Cardiac muscle cell (in vitro differentiated cells and primary cell): Measurements from ENCODE around the gene DNMT3B. TPM values are rescaled to one million over a fixed set of nuclear protein-coding genes. Genes with fewer than 3 reads are reported as not detected.

ENCODE experiments used
- DNase-seq, 2 donors: peaks; one replicate each; pipeline versions ENCODE4 v3.0.0 to v3.0.0-alpha.2; 2010 to 2017; ENCODE audit warnings: low read depth in 1 of 2, low spot score in 1 of 2
- H3K27ac ChIP-seq: fragments of 200-600 bp; sonication (generic); 2 replicates; pipeline ENCODE4 v1.5.1; 2016
- H3K27me3 ChIP-seq: fragments of 200-600 bp; sonication (generic); 2 replicates; pipeline ENCODE4 v1.6.0; 2016; ENCODE audit warnings: control low read depth
- H3K36me3 ChIP-seq: fragments of 200-600 bp; sonication (generic); 2 replicates; pipeline ENCODE4 v1.5.1; 2016; ENCODE audit warnings: control low read depth
- H3K4me1 ChIP-seq: fragments of 200-600 bp; sonication (generic); 2 replicates; pipeline ENCODE4 v1.8.1; 2017; ENCODE audit warnings: low read depth, mild to moderate bottlenecking, mixed run types
- H3K4me3 ChIP-seq: fragments of 200-600 bp; sonication (generic); 2 replicates; pipeline ENCODE4 v1.5.1; 2016; ENCODE audit warnings: mild to moderate bottlenecking
- H3K9me3 ChIP-seq: fragments of 200-600 bp; sonication (generic); 2 replicates; pipeline ENCODE4 v1.5.1; 2017; ENCODE audit warnings: low read depth, mild to moderate bottlenecking, control low read depth
- CTCF ChIP-seq: IDR thresholded peaks from 2 replicates; pipeline ENCODE4 v1.5.1; 2012; ENCODE audit warnings: low read depth, mild to moderate bottlenecking, low read length
- polyA plus RNA-seq: library from polyadenylated mRNA; unstranded; fragments of >200 nt; fragmentation: Nextera tagmentation; extraction: Ambion mirVana; gene quantifications from 2 replicates; pipeline ENCODE4 v1.2.1, GENCODE V29; 2016
- total RNA-seq: library from RNA; depleted of rRNA; stranded (reverse); fragments of >200 nt; gene quantifications from 2 replicates; pipeline ENCODE4 v1.2.3, GENCODE V29; 2016

DNMT3B gene
- total and polyA plus RNA-seq, 2 experiments from 2014 or later: 10.2 to 24.3 TPM

DNA sequence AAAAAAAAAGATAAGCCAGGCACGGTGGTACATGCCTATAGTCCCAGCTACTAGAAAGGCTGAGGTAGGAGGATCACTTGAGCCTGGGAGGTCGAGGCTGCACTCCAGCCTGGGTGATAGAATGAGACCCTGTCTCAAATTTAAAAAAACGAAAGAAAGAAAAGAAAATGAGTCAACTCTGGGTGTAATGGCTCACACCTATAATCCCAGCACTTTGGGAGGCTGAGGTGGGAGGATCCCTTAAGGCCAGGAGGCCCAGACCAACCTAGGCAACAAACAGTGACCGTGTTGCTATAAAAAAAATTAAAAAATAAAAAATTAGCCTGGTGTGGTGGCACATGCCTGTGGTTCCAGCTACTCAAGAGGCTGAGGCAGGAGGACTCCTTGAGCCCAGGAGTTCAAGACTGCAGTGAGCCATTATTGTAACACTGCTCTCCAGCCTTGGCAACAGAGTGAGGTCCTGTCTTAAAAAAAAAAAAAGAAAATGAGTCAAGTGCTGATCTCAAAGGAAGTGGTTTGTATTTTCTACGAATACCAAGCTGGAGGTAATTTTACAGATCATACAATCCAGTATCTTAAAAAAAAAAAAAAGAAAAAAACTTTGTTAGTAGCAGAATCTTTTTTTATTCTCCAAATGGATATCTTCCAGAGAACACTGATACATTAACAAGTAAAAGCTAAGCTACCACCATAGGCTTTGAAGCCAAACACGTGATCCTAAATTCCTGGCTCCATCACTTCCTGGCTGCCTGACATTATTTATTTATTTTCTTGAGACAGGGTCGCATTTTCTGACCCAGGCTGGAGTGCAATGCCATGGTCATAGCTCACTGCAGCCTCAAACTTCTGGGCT lies 24.6 kb upstream of the DNMT3B start:
- TF ChIP-seq CTCF: no peak
- no peak overlapping the region for H3K4me3 ChIP-seq
- no peaks in the 10 kb centered on the region for H3K27me3 ChIP-seq
- no peaks in the 10 kb centered on the region for H3K9me3 ChIP-seq
- no peaks in the 10 kb centered on the region for H3K36me3 ChIP-seq
- H3K4me1 ChIP-seq: no peaks in the 10 kb centered on the region
- no peak overlapping the region for H3K27ac ChIP-seq
- DNase-seq: peak in 1 of 2 donors; percentile 71

GRCh38 chr20:32741151-32741550 lies 21.0 kb upstream of the DNMT3B start:
- Histone ChIP-seq H3K9me3 (no peaks in the 10 kb centered on the region), H3K36me3 (no peaks in the 10 kb centered on the region), H3K27me3 (no peaks in the 10 kb centered on the region), H3K4me1 (no peaks in the 10 kb centered on the region), H3K4me3 (no peak overlapping the region), H3K27ac (no peak overlapping the region)
- no peak for TF ChIP-seq CTCF
- DNase-seq: no peak

DNA sequence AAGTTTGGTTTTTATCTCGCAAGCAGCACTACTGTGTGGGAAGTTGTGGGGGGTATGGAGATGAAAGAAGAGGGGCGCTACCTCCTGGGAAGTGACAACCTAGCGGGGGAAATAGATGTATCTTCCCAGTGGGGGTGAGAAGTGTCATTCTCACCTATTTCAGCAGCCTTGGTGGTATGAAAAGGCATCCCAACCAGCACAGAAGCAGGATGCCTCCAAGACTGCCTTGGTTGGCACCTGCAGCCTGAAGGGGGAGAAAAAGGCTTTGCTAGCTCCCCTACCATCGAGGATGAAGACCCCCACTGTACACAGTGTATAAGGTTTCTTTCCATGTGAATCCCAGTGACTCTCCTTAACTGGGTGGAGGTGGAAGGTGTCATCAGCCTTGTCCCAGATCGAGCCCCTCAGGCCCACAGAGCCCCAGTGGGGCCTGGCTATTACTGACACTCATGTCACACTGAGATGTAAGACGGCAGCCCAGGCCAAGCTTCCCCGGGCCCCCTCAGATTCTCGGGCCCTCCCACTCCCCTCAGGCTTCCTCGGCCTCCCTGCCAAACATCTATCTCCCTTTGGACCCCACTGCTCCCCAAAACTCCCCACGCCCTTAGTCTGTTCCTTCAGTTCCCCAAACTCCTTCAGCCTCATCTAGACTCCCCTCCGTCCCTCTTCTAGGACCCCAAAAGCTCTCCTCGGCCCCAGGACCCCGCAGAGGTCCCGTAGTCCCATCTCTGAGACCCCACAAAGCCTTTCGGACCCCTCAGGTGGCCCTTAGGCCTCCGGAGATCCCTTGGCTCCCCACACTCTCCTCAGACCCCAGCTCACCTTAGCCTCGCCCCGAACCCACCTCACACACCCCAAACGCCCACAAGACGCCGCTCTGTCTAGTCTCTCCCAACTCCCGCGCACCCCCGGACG lies 19.6 kb upstream of the DNMT3B start:
- Histone ChIP-seq H3K27me3 (no peaks in the 10 kb centered on the region), H3K27ac (peak overlapping the region; percentile 77), H3K4me3 (peak overlapping the region; percentile 66), H3K9me3 (no peaks in the 10 kb centered on the region), H3K4me1 (no peaks in the 10 kb centered on the region), H3K36me3 (no peaks in the 10 kb centered on the region)
- no peak for DNase-seq
- no peak for TF ChIP-seq CTCF

DNA sequence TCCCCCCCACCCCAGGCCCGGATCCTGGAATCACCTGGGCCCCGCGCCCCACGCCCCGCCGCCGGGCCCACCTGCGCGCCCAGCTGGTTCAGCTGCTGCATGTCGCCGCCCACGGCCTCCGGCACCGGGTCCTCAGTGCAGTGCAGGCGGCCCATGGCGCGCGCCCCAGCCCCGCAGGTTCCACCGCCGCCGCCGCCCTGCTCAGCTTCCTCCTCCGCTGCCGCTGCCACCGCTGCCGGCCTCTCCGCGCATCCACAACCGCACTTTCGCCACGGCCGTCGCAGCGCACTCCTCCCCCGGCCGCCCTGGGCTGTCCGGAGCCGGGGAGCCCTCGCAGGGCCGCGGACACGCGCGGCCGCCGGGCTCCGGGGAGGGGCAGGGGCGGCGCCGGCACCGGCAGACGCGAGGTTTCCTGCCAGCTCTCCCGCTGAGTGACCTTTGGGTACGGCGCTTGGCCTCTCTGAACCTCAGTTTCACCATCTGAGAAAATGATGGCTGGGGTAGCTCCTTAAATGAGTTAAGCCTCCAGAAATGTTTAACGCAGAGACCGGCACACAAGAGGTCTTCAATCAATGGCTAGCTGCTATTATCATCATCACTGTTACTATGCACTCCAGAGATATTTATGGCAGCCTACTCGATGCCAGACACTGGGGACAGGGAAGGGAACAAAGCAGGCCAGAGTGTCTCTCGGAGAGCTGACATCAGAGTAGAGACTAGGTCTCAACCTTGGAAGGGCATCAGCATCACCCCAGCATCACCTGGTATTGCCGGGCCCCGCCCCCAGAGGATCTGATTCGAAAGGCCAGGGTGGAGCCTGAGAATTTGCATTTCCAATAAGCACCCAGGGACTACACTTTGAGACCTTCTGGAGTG lies 18.7 kb upstream of the DNMT3B start, which contains the start of gene COMMD7:
Gene COMMD7 (minus strand): TSS at position 231 of the 876 bp plus-strand sequence. CDS start 76 bp downstream, at position 155.
- peak; percentile 66 to 81 for DNase-seq
- TF ChIP-seq CTCF: no peak
- Histone ChIP-seq H3K27ac (peak within 1 kb of the TSS; percentile 77), H3K36me3 (no peaks in the 10 kb centered on the region), H3K9me3 (no peaks in the 10 kb centered on the region), H3K27me3 (no peaks in the 10 kb centered on the region), H3K4me3 (peak within 1 kb of the TSS; percentile 66), H3K4me1 (no peaks in the 10 kb centered on the region)
